GM19035 (cell line): ENCODE results near the gene VEPH1.

Source experiments
- ATAC-seq: cut with Tn5 transposase; IDR thresholded peaks from one replicate; pipeline ENCODE4 v1.9.1; 2021; ENCODE audit not compliant: unreplicated experiment

VEPH1 gene

GRCh38 chr3:157526036-157526435, 22.8 kb upstream of the VEPH1 start:
- ATAC-seq: no peak

DNA sequence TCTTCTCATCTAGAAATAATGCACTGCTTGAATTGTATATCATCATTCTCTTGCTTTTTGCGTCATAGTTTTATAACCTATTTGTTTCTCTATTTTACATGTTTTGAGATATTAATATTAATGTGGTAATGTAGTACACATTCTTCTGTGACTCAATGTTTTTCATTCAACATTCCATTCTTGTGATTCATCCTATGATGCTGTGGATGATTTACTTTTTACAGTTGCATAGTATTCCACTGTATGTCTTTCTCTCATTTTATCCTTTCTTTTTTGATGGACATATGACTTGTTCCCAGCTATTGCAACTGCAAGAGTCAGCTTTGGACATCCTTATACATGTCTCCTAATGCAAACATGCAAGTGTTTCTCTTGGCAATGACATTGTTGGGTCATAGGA, 20.6 kb upstream of the VEPH1 start:
- no peak for ATAC-seq

DNA sequence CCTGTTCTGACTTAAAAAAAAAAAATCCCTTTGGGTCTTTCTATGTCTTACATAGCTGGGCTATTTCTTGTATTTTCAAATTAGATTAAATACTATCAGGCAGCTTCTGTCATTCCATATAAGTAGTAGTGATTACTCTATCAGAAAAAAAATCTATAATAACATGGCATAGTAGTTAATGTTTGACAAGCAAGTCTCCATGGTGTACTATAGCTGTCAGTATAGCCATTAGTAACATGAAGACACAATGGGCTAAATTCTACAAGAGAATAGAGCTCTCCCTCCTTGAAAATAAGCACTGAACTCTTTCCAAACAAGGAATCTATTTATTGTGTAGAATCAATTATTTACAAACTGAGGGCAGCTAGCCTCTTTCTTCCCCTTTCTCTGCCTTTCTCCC, 19.4 kb upstream of the VEPH1 start:
- ATAC-seq: no peak

DNA sequence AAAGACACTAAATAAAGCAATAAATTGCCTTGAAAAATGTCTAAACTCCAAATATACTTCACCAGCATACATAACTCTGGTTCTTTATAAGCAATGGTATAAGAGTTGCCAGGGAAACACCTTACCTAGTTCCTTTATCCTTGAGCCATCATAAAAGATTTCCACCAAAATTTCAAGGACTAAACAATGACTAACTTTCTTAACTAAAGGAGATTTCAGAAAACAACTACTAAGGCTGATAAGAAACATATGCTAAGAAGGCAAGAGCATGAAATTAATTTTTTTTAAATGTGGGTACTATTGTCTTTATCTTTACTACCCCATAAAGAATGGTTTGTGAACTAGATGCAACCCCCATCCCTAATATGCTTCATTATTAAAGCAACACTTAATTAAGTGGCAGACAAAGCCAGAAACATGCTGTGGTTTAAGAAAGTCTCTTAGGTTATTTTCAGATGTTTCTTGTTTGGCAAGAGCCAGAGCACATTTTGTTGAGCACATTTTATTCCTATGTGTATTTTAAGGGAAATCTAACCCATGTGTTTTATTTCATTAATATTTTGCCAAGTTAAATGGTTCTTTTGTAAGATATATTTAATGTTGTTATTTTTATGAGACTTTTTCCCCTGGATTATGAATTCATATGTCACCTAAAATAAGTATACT, 17.4 kb upstream of the VEPH1 start:
- ATAC-seq: no peak

DNA sequence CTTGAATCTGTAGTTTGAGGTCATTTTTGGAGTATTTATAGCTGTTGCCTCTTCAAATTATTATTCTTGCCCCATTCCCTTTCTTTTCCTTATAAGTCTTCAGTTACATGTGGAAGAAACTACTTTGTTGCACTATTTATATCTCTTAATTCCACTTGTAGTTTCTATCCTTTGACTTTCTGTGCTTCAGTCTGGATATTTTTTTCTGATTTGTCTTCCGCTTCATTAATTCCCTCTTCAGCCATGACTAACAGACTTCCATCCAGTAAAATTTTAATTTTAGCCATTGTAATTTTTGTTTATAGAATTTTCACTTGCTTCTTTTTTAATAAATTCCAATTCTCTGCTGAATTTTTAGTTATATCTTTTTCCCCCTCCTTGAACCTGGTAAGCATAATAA, 15.7 kb upstream of the VEPH1 start:
- no peak for ATAC-seq

DNA sequence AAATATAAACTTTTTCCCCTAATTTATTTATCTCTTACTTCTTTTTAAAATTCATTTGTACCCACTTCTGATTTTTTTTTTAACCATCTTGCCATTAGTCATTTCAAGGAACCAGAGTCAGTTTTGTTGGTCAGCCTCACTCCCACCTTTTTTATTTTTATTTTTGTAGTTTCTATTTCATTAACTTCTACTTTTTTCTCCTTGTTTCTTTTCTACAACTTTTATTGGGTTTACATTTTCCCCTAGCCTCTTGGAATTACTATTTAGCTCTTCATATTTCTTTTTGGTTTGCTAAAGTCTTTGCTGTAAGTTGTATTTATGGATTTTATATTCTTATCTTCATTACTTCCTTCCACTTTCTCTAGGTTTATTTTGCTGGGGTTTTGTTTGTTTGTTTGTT, 13.7 kb upstream of the VEPH1 start:
- no peak for ATAC-seq

DNA sequence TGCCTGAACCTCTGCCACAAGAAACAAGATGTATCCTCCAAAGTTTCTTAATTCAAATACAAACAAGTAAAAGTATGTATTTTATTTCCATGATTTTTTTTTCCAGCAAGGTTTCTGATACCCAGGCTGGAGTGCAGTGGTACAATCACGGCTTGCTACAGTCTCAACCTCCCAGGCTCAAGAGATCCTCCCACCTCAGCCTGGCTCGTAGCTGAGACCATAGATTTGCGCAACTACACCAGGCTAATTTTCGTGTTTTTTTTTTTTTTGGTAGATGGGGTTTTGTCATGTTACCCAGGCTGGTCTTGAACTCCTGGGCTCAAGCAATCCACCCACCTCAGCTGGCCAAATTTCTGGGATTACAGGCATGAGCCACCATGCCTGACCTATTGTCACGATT, 12.2 kb upstream of the VEPH1 start:
- no peak for ATAC-seq

- ATAC-seq: no peak
Observed at GRCh38 chr3:157514371-157514895, 11.2 kb upstream of the VEPH1 start.

GRCh38 chr3:157513585-157513984, 10.4 kb upstream of the VEPH1 start:
- no peak for ATAC-seq

- no peak for ATAC-seq
Observed at GRCh38 chr3:157512534-157512933, 9.3 kb upstream of the VEPH1 start.

- ATAC-seq: no peak
Observed at GRCh38 chr3:157508461-157508860, 5.2 kb upstream of the VEPH1 start.

GRCh38 chr3:157501863-157502262, 1.4 kb downstream of the VEPH1 start:
- ATAC-seq: no peak

- no peak for ATAC-seq
Observed at GRCh38 chr3:157500232-157500631, 3.0 kb downstream of the VEPH1 start.

DNA sequence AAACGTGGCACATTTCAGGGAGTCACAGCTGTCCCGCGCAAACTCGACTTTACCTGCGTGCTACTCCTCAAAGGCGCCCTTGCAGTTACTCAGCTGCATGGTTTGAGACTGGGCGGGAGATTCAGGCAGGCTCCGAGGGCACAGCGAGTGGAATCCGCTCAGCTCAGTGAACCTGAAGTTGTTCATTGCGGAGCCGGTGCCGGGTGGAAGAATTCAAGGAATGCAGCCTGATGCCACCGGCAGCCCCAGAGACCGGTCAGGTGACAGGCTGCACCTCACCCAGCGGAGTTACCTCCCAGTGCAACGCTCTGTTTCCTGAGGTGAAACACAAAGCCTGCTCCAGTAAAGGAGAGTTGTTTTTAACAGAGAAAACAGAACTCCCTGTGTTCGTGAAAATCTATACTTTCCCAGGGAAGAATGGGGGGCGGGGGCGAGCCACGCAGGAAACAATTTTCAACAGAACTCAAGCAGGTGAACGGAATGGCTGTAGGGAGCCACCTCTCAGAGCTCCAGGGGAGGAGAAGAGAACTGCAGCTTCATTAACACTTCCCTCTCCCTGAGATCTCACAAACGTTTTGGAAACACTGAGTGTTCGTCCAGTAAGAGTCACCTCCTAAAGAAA, 3.8 kb downstream of the VEPH1 start:
- no peak for ATAC-seq

GRCh38 chr3:157498371-157498770, 4.8 kb downstream of the VEPH1 start:
- no peak for ATAC-seq

DNA sequence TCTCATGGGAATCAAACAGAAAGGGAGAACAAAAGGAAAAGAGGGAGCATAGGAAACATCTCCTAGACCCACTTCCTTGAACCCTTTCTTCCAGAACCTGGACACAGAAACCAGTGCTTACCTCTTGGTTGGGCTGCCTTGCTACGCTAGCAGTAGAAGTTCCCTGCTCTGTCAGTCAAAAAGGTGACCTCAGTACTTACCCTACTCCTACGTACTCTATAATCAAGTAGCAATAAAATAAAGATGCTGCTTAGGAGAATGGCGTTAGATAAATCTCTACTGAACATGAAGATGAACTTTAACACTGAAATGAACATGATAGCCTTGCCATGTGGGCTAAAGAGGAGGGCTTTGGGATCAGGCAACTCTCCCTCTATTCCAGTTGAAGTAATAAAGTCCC, 7.4 kb downstream of the VEPH1 start:
- ATAC-seq: no peak

- no peak for ATAC-seq
Observed at GRCh38 chr3:157494581-157495281, 8.5 kb downstream of the VEPH1 start.

GRCh38 chr3:157493627-157494550, 9.3 kb downstream of the VEPH1 start:
- ATAC-seq: no peak

- no peak for ATAC-seq
Observed at GRCh38 chr3:157491136-157491535, 12.1 kb downstream of the VEPH1 start.

DNA sequence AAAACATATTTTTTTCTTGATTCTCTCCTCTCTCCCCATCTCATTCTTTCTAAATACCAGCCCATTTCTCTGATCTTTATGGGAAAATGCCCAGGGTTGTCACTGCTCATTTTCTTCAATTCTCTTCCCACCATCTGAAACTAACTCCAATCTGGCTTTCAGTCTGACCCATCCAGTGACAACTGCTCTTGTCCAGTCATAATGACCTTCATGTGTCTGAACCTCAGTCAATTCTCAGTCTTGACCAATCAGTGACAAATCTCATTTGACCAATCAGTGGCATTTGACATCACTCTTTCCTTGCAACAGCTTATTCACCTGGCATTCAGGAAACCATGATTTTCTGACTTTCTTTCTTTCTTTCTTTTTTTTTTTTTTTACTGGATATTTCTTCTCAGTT, 15.1 kb downstream of the VEPH1 start:
- no peak for ATAC-seq

DNA sequence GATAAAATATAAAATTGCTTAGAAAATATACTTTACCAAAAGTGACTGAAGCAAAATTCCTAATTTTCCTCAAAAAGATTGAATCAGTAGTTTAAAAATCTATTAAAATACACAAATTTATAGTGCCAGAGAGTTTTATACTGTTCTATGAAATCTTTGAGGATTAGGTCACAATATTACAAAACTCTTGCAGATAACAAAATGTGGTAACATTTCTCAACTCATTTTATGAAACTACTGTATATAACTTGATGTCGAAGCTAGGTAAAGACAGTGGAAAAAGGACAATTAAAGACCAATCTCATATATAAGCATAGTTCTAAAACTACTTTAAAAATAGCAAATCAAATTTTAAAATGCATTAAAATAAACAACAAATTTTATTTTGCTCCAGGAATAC, 15.9 kb downstream of the VEPH1 start:
- no peak for ATAC-seq
